Osteocyte (in vitro differentiated cells): ENCODE data around the gene FAM89A. TPM values are rescaled to one million over a fixed set of nuclear protein-coding genes. Genes with fewer than 3 reads are reported as not detected.

ENCODE experiments used
- DNase-seq: peaks from one replicate; pipeline ENCODE4 v3.0.0; 2021; ENCODE audit warnings: mixed read lengths; ENCODE audit not compliant: unreplicated experiment; ENCODE audit errors: extremely low spot score
- H3K27ac Mint-ChIP-seq: one replicate; pipeline ENCODE4 v1.8.0; 2021; ENCODE audit warnings: mild to moderate bottlenecking, mixed read lengths; ENCODE audit not compliant: unreplicated experiment
- H3K27me3 Mint-ChIP-seq: one replicate; pipeline ENCODE4 v1.8.0; 2021; ENCODE audit warnings: mixed read lengths; ENCODE audit not compliant: unreplicated experiment
- H3K36me3 Mint-ChIP-seq: one replicate; pipeline ENCODE4 v1.8.0; 2021; ENCODE audit warnings: mixed read lengths; ENCODE audit not compliant: unreplicated experiment
- H3K4me1 Mint-ChIP-seq: one replicate; pipeline ENCODE4 v1.8.0; 2021; ENCODE audit warnings: mixed read lengths; ENCODE audit not compliant: unreplicated experiment
- H3K4me3 Mint-ChIP-seq: one replicate; pipeline ENCODE4 v1.8.0; 2021; ENCODE audit warnings: mild to moderate bottlenecking, moderate library complexity, mixed read lengths; ENCODE audit not compliant: unreplicated experiment
- H3K9me3 Mint-ChIP-seq: one replicate; pipeline ENCODE4 v1.8.0; 2021; ENCODE audit warnings: mixed read lengths; ENCODE audit not compliant: unreplicated experiment
- CTCF ChIP-seq: fragments of 200-600 bp; sonication (generic); IDR thresholded peaks from 2 replicates; pipeline ENCODE4 v1.5.0; 2021; ENCODE audit warnings: antibody characterized with exemption, mild to moderate bottlenecking, moderate library complexity
- total RNA-seq: library from RNA; stranded (reverse); gene quantifications from 2 replicates; pipeline ENCODE4 v1.2.1, GENCODE V29; 2021

FAM89A gene
- total RNA-seq, 1 donor from 2014 or later, result 14.8 TPM

- no peaks in the 10 kb centered on the region for H3K36me3 Mint-ChIP-seq
- H3K9me3 Mint-ChIP-seq, result peaks cover 8% of the 10 kb centered on the region
- no peak overlapping the region for H3K27ac Mint-ChIP-seq
- no peak overlapping the region for H3K4me3 Mint-ChIP-seq
- peaks cover 7% of the 10 kb centered on the region for H3K27me3 Mint-ChIP-seq
- no peak for TF ChIP-seq CTCF
- no peaks in the 10 kb centered on the region for H3K4me1 Mint-ChIP-seq
- DNase-seq, result no peak
These were observed 32.5 kb upstream of the FAM89A start for GRCh38 chr1:231072502-231073094.

- Mint-ChIP-seq H3K4me3 (no peak overlapping the region), H3K4me1 (no peaks in the 10 kb centered on the region), H3K27ac (no peak overlapping the region), H3K27me3 (peaks cover 7% of the 10 kb centered on the region), H3K9me3 (peaks cover 8% of the 10 kb centered on the region), H3K36me3 (no peaks in the 10 kb centered on the region)
- no peak for DNase-seq
- no peak for TF ChIP-seq CTCF
These were observed 32.0 kb upstream of the FAM89A start for GRCh38 chr1:231072041-231072440.

GRCh38 chr1:231070758-231071444, 30.8 kb upstream of the FAM89A start:
- peaks cover 3% of the 10 kb centered on the region for H3K9me3 Mint-ChIP-seq
- no peak overlapping the region for H3K4me3 Mint-ChIP-seq
- no peaks in the 10 kb centered on the region for H3K4me1 Mint-ChIP-seq
- no peaks in the 10 kb centered on the region for H3K36me3 Mint-ChIP-seq
- DNase-seq, result no peak
- no peak overlapping the region for H3K27ac Mint-ChIP-seq
- H3K27me3 Mint-ChIP-seq, result peaks cover 2% of the 10 kb centered on the region
- no peak for TF ChIP-seq CTCF

DNA sequence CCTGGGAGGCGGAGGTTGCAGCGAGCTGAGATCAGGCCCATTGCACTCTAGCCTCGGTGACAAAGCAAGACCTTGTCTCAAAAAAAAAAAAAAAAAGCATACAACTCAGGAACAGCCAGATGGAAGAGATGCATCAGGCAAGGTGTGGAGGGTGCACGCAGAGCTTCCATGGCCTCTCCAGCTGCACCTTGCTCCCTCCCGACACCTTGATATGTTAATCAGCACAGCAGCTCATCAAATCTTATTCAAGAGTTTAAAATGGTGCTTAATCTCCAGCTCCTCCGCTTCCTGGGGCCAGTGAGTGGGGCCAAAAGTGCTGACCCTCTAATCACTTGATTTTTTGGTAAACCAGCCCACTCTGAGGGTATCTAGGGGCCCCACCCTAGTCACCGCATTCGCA, 29.3 kb upstream of the FAM89A start:
- no peak for DNase-seq
- H3K27ac Mint-ChIP-seq, result no peak overlapping the region

More for the DNA sequence above, 29.3 kb upstream of the FAM89A start:
- Mint-ChIP-seq H3K4me3 (no peak overlapping the region), H3K36me3 (no peaks in the 10 kb centered on the region), H3K4me1 (no peaks in the 10 kb centered on the region), H3K9me3 (peaks cover 3% of the 10 kb centered on the region), H3K27me3 (peaks cover 2% of the 10 kb centered on the region)
- no peak for TF ChIP-seq CTCF
